HFF-Myc (cell line): ENCODE measurements around the gene TK2.
"Not testable (repeated sequence)": the region's sequence is repeated elsewhere in the genome, so short reads cannot be mapped to it uniquely, and the experiment has no call there.

Experiments
- DNase-seq: peaks from one replicate; pipeline ENCODE4 v3.0.0-alpha.2; 2011; ENCODE audit warnings: low read depth; ENCODE audit errors: extremely low read depth
- H3K4me3 ChIP-seq: replicated peaks from 2 replicates; pipeline ENCODE4 v1.5.1; 2011; ENCODE audit warnings: low read depth, mild to moderate bottlenecking, control low read depth, low read length
- TF ChIP-seq, protein P1 (sequence below): IDR thresholded peaks from 2 replicates; pipeline ENCODE4 v1.5.1; 2012; ENCODE audit warnings: mild to moderate bottlenecking, low read depth, low read length, control low read depth; ENCODE audit errors: missing control alignments

The TK2 gene

DNA sequence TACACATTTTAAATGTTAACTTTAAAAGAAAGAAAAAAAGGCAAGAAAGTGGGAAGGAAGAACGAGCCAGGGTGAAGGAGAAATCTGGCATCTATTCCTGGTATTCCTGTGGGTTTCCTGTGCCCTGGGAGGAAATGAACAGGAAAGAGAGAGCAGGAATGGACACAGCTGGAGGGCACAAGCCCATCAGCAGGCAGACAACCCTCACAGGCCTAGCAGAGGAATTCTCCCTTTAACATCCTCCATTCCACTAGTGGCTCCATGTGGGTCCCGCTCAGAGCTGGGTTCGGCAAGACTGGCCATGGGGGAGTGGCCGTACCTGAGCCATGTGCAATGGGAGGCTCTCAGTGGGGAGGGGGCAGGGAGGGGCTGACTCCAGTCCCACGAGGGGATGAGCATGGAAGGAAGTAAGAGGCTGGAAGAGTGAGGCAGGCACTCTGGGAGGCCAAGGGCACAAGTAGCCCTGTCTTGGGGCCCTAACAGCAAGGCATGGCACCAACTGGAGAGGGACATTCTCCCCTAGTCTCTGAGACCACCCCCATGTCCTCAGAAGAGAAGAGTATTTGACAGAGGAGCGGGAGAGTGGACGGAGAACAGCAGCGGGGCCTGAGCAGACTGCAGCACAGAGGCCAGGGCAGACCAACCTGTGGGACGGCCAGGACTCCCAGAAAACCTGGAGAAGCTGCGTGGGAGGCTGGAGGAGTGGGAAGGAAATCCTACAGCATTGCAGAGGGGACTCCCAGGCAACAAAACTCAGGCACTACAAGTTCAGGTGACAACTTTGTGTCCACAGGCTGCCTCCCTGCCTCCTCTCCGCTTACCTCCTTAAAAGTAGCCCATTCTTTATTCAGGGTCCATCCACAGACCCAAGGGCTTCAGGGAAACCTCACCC is 30.2 kb downstream of the TK2 start:
- H3K4me3 ChIP-seq, result no peak overlapping the region
- DNase-seq, result no peak
- TF ChIP-seq, protein P1, sequence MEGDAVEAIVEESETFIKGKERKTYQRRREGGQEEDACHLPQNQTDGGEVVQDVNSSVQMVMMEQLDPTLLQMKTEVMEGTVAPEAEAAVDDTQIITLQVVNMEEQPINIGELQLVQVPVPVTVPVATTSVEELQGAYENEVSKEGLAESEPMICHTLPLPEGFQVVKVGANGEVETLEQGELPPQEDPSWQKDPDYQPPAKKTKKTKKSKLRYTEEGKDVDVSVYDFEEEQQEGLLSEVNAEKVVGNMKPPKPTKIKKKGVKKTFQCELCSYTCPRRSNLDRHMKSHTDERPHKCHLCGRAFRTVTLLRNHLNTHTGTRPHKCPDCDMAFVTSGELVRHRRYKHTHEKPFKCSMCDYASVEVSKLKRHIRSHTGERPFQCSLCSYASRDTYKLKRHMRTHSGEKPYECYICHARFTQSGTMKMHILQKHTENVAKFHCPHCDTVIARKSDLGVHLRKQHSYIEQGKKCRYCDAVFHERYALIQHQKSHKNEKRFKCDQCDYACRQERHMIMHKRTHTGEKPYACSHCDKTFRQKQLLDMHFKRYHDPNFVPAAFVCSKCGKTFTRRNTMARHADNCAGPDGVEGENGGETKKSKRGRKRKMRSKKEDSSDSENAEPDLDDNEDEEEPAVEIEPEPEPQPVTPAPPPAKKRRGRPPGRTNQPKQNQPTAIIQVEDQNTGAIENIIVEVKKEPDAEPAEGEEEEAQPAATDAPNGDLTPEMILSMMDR, result no peak

DNA sequence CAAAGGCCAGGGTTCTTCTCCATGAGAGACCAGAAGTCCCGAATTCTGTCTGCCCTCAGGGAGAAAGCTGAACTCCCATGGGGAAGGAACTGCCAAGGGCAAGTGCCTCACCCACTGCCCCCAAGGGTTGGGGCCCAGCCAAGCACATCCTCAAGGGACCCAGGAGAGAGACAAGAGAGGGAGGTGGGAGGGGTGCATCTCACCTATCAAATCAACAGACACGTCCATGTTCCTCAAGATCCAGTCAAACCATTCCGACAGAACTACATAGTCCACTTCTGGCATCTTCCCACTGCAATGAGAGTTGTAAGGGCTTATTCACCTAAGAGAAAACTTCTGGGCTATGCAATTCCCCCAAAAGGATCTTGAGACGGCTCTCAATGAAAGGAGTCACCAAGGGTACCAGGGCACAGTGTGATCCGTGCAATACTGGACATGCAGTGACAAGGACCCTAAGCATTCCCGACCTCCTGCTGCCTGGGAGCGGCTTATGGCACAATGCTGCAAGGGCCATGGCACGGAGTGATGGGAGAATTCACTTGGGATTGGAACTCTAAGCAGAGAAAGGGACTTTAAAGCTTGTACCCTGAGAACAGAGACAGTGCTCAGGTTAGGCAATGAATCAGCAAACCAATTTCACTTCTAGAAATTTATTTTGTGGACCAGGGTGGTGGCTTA is 32.2 kb downstream of the TK2 start:
- H3K4me3 ChIP-seq, result no peak overlapping the region
- TF ChIP-seq, protein P1, result no peak
- no peak for DNase-seq

DNA sequence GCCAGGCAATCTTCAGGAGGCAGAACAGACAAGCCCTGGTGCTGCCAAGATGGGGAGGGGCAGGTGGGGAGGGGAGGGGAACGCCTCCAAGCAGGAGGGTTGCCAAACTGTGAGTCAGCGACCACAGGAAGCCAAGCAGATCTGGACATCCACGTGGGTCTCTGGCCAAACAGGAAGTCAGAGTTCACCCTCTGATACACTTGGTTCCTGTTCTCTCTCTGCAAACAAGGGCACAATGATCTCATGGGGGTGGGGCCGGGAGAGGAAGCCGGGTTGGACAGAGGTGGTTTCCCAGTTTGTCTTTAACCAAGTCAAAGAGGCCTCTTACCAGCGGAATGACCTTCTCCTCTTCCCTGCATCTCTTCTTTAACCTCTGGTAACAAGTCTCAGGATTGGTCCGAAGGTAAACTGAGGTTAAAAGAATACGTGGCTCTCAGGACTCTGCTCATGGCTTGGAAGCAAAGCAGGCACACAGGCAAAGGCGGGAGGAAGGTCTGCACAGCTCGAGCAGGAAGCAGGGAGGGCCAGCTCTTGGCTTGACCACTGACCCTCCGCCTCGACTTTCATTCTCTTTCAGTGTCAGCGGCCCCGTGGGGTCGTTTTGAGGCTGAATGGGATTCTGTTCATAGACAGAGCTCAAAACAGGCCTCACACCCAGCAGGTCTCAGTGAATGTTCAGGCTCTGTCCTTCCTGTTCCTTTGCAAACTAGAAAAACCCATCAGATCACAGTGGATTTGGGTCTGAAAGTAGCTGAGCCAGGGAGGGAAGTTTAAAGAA is 32.9 kb downstream of the TK2 start:
- peak; percentile 98 for DNase-seq
- TF ChIP-seq, protein P1, result no peak
- no peak overlapping the region for H3K4me3 ChIP-seq

DNA sequence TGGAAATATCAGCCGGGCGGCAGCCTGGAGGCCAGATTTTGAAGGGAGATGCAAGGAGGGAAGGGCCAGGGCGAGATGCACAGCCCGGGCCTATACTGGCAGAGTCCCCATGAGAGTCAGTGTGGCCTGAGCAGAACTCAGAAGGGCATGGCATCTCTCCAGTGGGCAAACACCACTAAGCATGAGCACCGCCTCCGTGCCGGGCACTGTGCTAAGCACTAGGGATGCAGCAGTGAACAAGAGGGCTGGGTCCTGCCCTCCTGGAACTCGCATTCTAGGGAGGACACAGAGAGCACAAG is 33.5 kb downstream of the TK2 start:
- H3K4me3 ChIP-seq, result no peak overlapping the region
- no peak for DNase-seq
- TF ChIP-seq, protein P1, result no peak

DNA sequence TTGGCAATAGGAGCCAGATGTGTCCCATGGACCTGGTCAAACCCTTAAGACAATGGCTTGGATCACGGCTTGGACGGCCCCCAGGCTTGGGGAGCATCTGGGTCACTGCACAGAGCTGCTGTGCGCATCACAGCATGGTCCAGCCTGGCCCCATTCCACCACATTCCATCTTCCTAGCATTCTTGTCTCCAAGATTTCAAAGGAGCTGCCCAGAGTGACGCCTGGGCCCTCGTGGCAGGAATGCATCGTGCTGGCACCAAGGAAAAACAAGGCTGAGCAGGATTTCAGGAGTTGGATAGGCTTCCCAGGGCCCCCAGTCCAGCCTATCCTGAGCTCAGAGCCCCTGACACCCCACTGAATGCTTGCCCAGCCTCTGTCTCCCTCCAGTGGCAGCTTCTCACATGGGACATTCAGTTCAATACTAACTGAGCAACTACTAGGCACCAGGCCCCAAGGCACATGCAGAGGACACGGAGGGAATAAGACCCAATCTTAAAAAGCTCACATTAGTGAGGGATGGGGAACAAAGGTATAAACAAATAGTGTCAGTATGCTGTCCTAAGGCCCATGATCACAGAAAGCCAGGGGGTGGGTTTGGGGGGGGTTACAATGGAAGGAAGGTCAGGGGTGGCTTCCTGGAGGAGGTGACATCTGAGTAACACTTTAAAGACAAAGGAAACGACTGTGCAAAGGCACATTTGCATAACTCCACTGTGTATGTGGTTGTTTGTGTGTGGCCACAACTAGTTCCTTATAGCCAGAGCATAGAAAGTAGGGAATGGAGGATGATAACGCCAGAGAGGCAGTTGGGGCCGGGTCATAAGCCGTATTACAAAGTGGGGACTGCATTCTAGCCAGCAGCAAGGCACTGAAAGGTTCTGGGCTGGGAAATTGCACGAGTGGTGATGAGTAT is 34.1 kb downstream of the TK2 start:
- TF ChIP-seq, protein P1, result peak; percentile 55
- H3K4me3 ChIP-seq, result no peak overlapping the region
- DNase-seq, result no peak

DNA sequence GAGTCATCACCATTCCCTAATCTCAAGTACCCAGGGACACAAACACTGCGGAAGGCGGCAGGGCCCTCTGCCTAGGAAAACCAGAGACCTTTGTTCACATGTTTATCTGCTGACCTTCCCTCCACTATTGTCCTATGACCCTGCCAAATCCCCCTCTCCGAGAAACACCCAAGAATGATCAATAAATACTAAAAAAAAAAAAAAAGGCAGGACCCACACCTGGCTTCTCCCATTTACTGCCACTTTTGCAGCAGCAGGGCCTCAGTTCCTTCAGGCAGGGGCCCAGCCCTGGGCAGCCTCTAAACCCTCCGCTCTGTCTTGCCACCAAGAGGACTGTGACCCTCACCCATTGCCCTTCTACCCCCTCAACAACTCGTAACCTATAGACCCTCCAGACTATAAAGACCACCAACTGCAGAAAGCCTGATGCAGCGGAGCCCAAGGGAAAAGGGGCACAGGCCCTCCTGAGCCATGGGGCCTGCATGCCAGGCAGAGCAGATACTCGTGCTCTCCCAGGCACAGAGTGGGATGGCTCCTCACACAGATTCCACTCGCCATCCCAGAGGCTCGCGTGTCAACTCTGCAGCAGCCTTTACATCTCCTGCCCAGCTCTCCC is 34.8 kb downstream of the TK2 start:
- not testable (repeated sequence) for H3K4me3 ChIP-seq, DNase-seq

DNA sequence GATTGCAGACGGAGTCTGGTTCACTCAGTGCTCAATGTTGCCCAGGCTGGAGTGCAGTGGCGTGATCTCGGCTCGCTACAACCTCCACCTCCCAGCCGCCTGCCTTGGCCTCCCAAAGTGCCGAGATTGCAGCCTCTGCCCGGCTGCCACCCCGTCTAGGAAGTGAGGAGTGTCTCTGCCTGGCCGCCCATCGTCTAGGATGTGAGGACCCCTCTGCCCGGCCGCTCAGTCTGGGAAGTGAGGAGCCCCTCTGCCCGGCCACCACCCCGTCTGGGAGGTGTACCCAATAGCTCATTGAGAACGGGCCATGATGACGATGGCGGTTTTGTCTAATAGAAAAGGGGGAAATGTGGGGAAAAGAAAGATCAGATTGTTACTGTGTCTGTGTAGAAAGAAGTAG is 35.5 kb downstream of the TK2 start:
- H3K4me3 ChIP-seq, DNase-seq: not testable (repeated sequence)
